Measurements from ENCODE around the gene BCR.
A peak's percentile ranks its signal among the peaks of the same experiment; 100 is the strongest.

Gene BCR

DNA sequence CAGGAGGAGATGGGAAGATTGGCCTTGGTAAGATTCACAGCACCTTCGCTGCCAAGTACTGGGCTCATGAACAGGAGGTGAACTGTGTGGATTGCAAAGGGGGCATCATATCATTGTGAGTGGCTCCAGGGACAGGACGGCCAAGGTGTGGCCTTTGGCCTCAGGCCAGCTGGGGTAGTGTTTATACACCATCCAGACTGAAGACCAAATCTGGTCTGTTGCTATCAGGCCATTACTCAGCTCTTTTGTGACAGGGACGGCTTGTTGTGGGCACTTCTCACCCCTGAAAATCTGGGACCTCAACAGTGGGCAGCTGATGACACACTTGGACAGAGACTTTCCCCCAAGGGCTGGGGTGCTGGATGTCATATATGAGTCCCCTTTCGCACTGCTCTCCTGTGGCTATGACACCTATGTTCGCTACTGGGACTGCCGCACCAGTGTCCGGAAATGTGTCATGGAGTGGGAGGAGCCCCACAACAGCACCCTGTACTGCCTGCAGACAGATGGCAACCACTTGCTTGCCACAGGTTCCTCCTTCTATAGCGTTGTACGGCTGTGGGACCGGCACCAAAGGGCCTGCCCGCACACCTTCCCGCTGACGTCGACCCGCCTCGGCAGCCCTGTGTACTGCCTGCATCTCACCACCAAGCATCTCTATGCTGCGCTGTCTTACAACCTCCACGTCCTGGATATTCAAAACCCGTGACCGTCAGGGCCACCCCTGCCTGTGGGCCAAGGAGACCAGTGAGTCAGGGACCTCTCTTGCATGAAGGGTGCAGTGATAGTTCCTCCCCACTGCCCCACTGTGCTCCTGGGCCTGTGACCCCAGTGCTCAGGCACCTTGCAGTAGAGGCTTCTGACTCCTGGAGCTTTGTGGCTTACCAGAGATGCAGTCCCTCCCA, 83.6 kb downstream of the BCR start:
- no peak for DNase-seq

DNA sequence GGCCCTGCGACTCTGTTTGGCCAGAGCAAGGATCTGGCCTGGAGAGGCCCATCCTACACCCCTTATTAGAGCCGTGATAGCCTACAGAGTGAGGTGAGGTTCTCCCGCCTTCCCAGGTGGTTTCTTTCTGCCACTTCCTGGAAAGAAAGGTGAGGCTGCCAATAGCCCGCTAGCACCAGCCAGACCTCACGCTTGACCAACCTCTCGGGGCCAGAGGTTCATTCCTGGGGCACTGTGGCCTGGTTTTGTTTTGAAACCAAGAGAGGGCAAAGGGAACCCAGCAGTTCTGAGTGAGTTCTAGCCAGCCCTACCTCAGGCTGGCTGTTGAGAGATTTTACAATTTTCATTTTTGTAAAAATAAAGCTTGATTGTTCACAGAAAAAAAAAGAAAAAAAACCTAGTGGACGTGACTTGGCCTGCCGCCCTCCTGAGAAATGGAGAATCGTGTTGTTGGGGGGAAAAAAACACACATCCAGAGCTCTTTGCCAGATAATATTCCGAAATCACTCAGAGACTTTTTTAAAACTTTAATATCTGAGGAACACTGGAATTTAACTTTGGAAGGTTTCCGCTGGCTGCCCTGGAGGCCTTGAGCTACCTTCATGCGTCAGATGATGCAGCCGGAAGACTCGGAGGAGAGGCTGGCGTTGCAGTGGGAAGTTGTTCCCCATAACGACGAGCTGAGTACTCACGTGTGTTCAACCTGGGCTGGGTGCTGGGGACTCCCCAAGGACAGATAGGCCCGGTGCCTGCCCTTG, 84.5 kb downstream of the BCR start:
- no peak for DNase-seq

DNA sequence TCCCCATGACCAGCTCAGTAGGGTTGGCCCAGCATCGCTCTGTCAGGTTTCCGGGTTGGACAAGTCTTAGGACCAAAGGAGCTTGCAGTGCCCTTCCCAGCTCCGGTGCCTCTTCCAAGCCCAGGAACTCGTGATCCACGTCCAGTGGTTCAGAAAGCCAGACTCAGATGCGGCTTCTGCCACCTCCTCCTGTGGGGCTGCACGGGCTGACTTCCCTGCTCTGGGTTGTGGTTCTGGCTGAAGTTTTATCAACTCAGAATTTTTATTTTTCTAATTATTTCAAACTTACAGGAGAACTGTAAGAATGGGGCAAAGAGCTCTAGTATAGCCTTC, 85.0 kb downstream of the BCR start:
- DNase-seq, result no peak

DNA sequence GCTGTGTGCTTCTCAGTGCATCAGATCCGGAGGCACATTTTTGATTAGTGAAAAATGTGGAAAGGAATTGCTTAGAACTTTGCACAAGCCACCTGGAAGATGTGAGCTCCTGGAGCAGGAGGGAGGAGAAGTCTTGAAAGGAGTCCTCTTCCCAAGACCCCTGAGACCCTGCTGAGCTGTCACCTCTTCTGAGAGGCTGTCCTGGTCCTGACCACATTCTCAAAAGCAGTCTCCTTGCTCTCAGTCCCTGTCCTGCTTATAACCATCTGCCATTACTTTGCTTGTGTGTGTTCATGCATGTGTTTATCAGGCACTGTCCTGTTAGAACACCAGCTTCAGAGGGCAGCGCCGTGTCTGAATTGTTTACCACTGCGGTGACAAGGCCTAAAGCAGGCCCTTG, 86.5 kb downstream of the BCR start:
- DNase-seq, result no peak

DNA sequence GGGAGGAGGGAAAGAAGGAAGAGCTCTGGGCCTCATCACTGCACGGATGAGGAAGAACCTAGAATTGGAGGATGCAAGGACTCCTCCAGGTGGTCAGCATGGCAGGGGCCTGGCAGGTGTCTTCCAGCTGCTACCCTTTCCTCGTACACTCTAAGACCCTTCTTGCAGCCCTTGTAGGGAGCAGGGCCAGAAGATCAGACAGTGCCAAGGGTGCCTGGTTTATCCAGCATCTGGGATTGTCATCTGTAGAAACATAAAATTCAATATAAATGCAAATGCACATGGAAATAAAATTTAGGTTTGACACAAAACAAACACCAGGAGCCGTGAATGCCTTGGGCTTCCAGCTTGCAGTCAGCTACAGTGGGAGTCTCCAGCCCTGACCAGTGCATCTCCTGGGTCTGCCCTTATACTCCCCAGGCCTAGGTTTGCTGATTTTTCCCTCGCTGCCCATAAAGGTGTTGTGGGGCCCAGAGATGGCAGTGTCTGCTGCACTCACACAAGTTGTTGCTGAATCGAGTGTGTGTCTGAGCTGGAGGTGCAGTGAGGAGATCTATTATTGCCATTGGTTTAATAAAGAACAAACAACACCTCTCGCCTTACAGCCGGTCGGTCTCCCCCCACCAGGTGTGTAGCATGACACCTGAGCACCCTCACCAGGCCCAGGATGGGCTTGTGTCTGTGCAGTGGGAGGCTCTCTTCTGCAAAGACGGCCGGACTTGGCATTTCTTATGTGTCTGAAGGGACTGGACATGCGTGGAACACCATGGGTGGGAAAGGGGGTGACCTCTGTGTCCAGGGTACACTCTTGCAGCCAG, 87.1 kb downstream of the BCR start:
- no peak for DNase-seq

DNA sequence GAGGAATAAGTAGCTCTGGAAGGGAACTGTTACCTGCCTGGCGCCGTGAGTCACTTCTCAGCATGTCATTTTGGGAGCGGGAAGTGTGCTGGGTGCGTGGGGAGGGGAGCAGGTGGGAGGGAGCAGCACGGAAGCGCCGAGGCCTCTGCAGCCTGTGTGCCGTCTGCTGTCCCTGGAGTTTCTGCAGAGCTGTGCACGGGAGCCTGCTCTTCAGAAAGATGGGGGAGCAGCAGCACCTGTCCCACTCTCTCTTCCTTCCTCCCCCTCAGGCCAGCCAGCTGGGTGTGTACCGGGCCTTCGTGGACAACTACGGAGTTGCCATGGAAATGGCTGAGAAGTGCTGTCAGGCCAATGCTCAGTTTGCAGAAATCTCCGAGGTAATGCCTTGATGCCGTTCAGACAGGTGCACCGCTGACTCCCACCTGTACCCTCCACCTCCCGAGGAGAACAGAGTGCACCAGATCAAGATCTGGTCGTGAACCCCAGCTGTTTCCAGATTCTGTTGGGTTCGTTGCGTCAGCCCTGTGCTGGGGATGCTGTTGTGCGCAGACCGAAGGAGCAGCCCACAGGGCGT, 87.9 kb downstream of the BCR start:
- no peak for DNase-seq

DNA sequence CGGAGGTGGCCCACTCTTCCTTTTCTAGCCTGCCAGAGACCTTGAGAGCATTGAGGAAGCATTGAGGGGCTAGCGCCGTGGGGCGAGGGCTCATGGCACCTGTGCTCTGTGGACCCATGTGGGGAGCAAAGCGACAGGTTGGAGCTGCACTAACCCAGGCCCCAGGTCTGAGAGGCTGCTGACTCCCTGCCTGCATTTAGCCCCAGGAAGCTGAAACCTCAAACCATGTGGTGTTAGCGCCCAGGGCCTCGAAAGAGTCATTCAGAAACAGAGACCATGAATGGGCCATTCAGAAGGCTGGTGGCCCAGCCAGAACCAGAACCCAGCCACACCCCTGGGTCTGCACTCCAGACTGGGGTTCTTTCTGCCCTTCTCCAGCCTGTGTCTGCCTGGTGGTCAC, 88.6 kb downstream of the BCR start:
- DNase-seq, result no peak

DNA sequence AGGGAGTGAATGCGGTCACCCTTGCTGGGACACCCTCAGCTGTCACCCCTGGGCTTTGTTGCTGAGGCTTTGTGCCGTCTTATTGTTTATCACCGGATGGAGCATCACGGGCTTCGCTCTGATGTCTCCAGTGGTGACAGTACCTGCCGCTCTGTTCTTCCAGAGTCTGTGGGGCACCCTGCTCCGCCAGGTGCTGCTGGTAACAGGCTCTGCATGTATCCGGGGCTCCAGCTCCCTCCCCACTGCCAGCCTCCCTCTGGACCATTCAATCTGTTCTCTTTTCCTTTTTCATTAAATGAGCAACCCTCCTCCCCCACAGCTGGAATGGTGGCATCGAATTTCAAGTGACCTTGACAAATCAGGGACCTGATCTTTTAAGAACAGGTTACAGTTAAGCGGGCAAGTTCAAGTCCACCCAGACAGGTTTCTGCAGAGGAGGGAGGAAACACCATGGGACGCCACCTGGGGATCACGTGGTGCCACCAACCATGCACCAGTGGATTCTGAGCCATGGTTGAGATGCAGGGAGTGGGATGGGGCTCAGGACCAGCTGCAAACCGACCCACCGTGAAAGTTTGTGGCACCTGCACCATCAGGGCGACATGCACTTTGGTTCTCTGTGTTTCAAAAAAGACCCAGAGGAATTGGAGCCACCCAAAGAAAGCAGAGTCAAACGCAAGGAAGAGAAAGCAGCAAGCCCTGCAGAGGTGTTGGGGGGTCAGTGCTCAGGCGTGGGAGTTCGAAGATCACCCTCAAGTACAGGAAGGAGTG, 89.3 kb downstream of the BCR start:
- peak; percentile 6 for DNase-seq

DNA sequence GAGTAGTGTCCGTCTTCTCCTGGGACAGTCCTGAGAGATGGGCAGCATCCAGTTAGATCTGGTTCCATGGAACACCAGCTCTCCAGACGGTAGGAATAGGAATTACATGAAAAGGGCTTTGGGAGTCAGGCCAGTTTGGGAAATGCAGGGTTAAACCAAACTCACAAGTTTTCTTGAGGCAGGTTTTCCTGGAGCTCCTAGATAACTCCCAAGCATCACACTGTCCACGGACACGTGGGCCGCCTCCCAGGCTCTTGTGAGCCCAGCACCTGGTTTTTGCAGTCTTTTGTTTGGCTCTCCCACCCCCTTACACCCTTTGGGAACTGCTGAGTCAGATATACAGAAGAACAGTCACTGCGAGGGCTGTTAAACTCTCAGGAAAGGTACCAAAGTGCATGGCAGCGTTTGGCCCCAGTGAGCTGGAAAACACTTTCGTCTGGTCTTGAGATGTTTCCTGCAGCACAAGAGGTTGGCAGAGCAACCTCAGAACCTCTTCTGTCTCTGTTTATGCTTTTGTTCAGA, 90.0 kb downstream of the BCR start:
- DNase-seq, result peak; percentile 9

DNA sequence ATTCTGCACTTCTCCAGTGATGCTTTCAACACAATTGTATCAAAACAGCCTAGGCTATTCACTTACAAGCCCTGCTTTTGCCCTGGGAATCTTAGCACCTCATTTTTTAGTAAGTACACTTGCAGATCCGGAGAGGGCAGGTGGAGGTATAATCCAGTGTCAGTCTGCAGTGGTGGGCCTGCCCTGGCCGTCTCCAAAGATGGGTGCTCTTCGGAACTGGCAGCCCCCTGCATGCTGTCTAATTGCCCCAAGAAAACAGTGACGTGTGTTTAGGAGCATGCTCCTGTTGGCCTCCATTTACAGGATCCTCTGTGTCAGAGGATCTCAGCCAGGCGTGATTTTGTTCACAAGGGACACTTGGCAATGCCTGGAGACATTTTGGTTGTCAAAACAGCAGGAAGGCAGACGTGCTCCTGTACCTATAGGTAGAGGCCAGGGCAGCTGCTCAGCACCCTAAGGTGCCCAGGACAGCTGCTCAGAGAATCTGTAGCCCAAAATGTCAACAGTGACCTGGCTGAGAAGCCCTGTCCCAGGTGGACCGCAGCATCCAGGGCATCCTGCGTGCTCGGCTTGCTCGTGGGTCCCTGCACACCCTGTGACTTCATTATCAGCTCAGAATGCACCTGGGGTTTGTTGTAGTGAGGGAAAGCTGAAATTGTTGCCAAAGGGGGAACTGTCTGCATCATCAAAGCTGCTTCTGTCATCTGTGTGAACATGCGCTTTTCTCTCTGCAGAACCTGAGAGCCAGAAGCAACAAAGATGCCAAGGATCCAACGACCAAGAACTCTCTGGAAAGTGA, 90.7 kb downstream of the BCR start:
- no peak for DNase-seq

DNA sequence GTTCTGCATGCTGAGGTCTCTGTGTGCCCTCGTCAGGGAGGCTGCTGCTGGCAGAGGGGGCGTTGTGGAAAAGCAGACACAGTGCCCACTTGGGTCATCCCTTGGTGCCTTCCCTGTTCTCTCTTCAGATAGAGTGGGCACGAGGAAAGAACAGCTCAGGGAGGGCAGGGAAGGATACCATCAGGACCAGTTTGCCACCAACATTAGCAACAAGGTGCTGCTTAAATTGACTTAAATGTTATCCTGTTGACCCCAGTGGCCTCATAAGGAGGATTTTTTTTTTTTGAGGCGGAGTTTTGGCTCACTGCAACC, 91.2 kb downstream of the BCR start:
- DNase-seq, result no peak

DNA sequence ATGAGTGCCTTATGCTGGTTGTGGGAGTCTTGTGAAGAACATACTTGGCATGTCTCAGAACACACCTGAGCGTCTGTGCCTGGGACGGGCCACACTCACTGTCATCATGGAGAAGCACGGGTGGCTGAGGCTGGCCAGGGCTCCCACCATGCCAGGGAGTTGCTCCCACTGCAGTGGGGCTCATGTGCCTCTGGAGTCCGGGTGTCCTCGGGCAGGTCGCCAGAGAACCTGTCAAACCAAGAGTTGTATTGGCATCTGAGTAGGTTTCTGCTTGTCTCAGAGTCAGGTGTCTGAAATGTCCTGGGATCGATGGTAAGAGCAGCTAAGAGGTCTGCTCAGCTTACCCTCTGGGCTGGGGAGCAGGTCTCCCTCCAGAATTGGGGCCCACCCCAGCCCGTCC, 92.1 kb downstream of the BCR start:
- DNase-seq, result no peak

DNA sequence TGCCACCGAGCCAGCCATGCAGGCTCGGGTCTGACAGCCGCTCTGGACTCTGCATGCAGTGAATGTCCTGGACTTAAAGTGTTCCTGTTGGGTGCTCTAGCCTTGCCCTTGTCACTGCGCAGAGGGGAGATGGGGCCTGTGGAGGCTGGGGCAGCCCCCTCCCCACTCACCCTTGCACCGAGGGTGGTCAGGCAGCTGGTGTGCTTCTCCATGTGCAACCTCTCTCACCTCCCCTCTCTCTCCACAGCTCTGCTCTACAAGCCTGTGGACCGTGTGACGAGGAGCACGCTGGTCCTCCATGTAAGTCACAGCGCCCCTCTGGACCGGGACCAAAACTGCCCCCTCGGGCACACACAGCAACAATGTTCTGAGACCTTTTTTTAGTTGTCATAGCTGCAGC, 92.5 kb downstream of the BCR start:
- DNase-seq, result no peak

DNA sequence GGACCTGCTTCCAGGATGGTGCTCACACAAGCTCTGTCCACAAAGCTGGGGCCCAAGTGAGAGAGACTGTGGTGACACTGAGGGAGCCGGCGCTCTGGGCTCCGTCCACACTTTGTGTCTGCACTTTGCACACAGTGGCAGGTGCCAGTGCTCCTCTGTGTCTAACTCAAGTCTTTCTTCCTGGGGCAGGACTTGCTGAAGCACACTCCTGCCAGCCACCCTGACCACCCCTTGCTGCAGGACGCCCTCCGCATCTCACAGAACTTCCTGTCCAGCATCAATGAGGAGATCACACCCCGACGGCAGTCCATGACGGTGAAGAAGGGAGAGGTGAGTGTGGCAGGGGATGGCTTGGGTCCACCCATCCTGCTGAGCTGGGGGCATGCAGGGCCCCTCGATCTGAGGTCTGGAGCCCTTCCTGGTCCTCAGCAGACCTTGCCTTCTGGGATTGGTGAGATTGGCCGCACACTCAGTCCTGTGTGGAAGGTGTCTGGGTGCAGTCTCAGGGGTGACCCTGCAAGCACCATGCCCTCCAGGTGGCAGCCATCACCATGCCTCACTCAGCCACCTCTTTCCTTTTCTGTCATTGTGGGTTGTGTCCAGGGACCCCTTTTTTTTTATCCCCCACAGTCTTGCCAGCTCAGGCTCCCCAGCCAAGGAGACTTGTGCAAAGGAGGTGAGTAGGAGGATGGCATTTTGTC, 93.3 kb downstream of the BCR start:
- no peak for DNase-seq

DNA sequence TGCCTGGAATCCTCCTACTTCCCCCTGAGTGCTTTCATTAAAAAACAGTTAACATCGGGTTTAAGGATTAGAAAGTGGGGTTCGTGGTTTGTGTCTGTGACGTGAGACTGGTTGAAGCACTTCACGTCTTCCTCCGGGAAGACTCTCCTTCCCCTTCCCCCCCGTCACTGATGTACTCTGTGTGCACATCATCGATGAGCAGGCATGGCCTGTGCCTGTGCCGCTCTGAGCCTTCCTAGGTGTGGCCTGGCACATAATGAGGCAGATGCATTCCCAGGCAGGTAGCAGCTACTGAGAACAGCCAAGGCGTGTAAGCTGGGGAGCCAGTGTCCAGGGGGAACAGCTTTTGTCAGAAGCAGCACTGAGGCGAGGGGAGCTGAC, 93.8 kb downstream of the BCR start:
- DNase-seq, result no peak

DNA sequence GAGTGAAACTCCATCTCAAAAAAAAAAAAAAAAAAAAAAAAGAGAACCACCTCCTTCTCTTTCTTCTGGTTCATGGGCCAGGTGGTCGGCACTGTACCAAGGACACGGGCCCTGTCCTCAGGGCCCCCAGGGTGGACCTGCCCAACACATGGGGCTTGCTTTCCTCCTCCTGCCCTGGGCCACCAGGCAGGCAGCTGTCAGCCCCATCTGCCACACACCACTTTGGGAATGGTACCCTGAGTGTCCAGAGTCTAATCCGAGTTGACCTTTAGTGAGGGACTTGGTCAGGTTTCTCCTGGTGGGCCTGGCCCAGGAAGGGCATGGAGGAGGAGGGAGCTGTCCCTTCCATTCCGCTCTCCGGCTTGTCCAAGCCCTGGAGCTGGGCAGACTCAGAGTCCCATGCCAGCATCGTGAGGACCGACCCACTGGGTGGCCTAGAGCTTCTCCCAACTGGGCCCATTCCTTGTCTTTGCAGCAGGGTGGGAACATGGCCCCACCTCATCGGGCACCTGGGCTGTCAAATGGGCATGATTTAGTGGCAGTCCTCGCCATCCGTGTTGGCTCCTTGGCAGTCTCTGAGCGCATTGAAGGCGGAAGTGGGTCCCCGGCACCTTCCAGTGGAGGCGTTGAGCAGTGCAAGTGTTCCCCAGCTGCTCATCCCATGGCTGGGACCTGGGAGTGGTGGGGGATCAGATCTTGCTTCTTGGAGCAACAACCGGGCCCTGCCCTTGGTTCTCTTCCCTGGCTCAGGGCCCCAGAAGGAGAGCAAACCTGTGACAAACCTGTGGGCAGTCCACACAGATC, 94.8 kb downstream of the BCR start:
- DNase-seq, result no peak

DNA sequence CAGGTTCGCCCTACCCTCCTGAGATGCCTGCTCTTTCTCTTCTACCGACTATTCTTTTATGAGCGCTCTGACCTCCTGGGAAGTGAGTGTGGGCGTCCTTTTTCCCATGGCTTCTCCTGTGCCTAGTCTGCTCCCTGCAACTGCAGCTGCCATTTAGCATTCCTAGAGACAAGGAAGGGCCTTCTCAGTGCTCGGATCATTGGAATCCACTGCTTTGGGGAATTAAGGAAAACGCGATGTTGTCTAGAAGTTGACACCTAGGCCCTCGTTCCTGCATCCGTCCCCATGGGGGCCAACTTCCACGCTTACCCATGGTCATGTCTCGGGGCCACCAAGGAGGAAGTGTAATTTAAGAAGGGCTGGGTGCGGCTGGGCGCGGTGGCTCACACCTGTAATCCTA, 95.4 kb downstream of the BCR start:
- DNase-seq, result no peak

DNA sequence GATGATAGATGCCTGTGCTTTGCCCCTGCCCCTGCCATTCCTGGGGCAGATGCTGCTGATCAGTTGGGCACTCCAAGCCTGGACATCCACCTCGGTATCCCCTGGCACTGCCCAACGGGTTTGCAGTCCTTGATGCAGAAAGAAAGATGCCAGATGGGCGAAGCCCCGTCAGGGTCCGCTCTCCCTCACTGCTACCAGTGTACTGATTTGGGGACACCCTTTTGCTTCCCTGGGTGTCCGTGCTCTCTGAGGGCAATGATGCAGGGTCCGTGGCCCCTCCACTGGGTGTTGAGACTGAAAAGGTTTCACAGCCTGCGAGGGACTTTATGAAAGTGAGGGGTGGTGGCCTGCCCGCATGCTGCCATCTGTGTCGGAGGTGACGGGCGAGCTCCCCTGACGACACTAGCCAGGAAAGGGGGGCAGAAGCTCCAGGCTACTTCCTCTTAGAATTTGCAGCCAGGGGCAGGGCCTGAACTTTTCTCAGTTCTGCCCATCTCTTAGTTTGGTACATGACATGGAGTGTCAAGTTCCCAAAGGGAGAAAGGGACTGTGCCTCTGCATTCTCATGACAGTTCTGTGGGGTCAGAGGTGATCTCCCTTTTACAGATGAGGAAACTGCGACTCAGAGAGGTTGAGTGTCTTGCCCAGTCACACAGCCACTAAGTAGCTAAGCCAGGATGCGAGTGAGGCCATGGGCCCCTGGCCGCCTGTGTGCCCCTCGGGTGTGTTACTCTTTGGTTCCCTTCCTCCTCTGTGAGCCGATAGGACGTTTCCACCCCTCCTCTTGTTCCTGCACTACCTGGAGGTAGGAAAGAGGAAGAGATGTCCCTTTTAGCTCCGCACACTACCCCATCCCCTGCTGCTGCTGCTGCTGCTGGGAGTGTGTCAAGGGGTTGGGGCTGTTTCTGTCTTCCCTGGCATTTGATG, 96.6 kb downstream of the BCR start:
- DNase-seq, result no peak
